Colon (tissue), 2 donors: ENCODE data around the gene TEX26.

Experiments
- FAIRE-seq: peaks from 2 replicates; lab custom pipeline; 2012; peaks lifted over from hg19 to GRCh38; lab: Jason Lieb, UNC
- donor health status: control.
- donor health status: control.

TEX26 gene

DNA sequence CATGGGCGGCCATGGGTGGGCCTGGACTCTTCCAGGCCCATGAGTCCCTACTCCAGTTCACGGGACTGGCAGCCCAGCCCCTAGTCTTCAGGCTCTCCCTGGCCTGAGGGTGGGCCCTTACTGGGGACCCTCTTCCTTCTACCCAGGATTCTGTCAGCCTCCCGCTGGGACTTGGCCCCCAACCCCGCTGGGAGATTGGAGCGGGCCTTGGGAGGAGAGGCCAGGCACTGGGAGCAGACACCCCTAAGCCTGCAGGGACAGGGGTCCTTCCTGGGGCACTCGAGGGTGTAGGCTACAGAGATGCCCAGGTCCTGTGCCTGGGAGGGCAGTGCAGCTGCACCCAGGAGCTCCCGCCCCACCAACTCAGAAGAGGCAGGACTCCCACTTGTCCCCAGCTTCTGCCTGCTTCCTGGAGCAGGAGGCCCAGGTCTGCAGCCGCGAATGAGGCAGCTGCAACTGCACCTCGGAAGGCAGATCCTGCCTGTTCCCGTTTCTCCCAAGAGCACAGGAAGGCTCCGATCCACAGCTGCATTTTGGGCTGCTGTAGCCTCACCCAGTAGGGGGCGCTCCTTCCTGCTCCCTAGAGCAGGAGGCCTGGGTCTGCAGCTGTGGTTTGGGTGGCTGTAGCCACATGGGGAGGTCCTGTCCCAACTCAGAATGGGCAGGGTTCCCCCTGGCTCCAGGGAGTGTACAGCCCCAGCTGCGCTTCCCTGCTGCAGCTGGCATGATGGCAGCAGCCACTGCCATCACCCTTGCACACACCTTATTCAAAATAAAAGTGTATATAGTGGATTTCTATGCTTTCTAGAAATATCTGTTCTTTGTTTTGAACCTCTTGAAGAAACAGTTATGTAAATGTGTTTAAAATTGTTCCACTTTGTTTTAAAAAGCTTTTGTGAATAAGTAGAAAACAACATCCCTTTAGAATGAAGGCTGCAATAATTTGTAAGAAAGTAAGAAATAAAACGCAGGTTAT lies 46.8 kb downstream of the TEX26 start:
- FAIRE-seq, result no peak

DNA sequence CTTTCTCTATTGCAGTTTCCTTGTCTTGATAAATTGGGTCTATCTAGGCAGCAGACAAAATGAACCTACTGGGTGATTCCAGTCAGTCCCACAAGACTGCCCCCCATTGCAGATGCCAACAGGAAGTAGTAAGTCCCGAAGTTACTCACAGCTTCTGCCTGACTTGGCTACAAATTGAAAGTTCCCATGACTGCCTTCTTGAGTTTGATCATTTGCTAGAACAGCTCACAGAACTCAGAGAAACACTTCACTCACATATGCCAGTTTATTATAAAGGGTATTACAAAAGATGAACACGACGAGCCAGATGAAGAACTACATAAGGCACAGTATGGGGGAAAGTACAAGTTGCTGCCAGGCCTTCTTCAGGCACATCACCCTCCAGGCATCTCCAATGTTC lies 50.0 kb downstream of the TEX26 start:
- no peak for FAIRE-seq

- no peak for FAIRE-seq
Observed at GRCh38 chr13:30982906-30983305, 50.5 kb downstream of the TEX26 start.

GRCh38 chr13:30983431-30983830 lies 51.0 kb downstream of the TEX26 start:
- no peak for FAIRE-seq

DNA sequence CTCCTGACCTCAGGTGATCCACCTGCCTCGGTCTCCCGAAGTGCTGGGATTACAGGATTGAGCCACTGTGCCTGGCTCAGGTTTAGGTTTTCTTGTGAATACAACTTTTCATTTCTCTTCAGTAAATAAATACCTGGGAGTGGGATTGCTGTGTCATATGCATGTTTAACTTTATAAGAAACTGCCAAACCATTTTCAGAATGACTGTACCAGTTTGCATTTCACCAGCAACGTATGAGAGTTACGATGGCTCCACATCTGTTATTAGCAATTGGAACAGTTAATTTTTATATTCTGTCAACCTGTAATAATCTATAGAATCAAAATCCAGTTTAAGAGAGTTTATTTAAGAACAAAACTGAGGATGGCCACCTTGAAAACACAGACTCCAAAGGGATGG lies 52.2 kb downstream of the TEX26 start:
- no peak for FAIRE-seq

DNA sequence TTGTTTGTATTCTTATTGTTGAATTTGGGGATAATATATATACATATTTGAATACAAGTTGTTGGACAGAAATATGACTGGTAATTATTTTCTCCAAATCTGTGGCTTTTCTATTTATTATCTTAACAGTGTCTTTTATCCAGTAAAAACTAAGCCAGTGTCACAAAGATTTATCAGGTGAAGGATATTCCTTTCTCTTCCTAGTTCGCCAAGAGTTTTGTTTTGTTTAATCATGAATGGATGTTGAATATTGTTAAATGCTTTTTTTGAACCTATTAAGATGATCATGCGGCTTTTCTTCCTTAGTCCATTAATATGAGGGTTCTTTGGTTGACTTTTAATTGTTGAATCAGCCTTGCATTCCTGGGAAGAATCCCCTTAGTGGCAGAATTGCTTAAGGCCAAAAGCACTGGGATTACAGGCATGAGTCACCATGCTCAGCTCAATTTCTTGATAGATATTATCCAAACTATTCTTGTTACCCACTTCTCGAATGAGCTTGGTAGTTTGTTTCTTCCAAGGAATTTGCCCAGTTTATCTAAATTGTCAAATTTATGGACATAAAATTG lies 53.3 kb downstream of the TEX26 start:
- peak; percentile 14 for FAIRE-seq

GRCh38 chr13:30991184-30991583 lies 58.7 kb downstream of the TEX26 start:
- FAIRE-seq, result no peak

GRCh38 chr13:30991922-30992321 lies 59.5 kb downstream of the TEX26 start:
- FAIRE-seq, result no peak

DNA sequence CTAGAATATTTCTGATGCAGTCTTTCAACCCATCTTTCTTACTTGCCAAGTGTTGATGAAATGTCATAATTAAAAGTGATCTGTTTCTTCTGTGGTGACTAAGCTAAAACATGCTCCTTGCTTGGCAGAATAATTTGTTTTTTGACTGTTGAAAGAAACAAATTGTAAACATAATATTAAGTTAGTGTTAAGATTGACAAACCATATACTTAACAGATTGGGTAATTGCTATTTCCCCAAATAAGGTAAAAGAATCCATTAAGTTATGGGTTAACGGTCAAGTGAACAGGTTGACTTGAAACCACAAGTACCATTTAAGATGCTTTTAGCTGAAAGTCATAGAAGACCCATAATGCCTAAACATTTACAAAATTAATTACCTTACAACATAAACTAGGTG lies 62.9 kb downstream of the TEX26 start:
- FAIRE-seq, result no peak

DNA sequence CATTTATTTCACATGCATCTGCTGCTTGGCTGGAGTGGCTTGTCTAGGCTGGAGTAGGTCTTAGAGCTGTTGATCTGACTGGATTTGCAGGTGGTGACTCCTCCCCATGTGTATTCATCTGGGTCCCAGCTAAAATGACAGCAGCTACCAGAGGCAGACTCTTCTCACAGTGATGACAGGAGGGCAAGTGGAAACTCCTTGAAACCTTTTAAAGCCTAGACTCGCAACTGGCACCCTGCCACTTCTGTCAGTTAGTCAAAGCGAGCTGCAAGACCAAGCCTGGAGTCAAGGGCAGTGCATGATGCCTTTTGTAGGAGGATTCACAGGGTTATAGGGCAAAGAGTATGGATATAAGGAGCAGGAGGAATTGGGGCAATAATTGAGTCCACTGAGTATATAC lies 65.2 kb downstream of the TEX26 start:
- FAIRE-seq, result no peak

GRCh38 chr13:30998136-30999088 lies 66.0 kb downstream of the TEX26 start:
- no peak for FAIRE-seq

DNA sequence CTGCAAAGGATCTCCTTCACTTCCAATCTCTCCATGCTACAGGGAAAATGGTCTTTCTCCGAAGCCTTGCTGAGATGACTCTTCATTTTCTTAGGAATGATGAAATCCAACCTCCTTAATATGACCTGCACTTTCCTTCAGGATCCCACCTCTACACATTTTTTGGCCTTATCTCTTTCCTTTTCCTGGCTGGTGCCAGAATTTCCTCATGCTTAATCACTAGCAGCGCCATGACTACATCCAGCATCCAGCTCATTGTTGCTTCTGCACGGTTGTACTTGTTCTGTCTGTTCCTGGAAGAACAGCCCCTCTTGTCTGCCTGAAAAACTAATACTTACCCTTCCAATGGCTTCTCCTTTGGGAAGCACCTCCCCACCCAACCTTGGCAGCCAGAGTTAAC lies 68.4 kb downstream of the TEX26 start:
- FAIRE-seq, result no peak

DNA sequence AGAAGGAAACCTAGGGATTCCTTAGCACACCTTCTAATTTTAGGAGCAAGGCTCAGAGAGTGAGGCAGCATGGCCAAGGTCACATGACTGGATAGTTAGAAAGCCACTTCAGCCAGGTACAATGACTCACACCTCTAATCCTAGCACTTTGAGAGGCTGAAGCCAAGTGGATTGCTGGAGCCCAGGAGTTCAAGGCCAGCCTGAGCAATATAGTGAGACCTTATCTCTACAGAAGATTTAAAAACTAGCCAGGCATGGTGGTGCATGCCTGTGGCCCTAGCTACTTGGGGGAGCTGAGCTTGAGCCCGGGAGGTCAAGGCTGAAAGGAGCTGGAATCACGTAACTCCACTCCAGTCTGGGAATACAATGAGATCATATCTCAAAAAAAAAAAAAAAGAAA lies 69.2 kb downstream of the TEX26 start:
- no peak for FAIRE-seq

- FAIRE-seq, result no peak
Observed at GRCh38 chr13:31005066-31005465, 72.6 kb downstream of the TEX26 start.

- no peak for FAIRE-seq
Observed at GRCh38 chr13:31007417-31007816, 75.0 kb downstream of the TEX26 start.

DNA sequence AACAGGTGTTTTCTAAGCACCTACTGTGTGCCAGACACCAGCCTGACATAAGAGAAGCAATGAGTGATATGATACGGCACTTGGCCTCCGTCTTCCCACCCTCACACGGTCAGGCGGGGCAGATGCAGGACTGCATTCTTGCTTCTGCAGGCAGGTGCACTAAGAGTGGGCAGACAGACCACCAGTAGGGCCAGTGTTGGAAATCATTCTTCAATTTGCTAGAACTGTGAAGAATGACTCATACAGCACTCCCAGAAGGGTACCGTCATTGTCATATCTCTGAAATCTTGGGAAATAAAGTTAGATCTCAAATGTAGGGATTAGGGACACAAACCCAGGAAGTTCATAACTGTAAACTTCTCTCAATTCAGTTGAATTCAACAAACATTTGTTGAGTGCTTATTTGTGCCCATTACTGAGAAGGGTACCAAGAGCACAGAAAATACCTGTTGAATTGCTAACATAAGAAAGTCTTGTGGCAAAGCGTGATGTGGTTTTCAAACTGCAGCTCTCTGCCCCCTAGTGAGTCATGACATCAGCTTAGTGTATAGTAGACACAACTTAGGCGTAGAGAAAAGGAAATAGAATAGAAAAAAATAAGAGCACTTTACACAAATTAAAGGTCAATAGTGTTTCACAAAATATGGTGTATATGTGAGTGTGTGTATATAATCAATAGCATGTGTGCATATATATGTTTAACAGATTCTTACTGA lies 76.1 kb downstream of the TEX26 start:
- no peak for FAIRE-seq

- no peak for FAIRE-seq
Observed at GRCh38 chr13:31009166-31009565, 76.7 kb downstream of the TEX26 start.

DNA sequence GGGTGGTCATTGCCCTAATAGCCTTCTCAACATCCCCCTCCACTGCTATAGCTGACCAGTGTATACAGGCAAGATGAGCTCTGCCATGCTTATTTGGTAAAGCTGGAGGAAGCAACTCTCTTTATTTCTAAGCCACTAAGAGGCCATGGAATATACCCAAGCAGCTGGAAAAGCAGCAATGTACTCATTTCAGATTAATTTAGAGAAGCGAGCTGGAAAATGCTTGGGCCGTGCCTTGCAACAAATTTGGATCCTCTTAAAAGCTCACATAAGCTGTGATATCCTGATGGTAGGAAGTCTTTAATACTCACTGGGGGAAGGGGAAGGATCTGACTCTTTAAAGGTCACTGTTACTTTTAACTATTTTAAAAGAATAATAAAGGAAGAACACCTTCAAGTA lies 77.8 kb downstream of the TEX26 start:
- no peak for FAIRE-seq

DNA sequence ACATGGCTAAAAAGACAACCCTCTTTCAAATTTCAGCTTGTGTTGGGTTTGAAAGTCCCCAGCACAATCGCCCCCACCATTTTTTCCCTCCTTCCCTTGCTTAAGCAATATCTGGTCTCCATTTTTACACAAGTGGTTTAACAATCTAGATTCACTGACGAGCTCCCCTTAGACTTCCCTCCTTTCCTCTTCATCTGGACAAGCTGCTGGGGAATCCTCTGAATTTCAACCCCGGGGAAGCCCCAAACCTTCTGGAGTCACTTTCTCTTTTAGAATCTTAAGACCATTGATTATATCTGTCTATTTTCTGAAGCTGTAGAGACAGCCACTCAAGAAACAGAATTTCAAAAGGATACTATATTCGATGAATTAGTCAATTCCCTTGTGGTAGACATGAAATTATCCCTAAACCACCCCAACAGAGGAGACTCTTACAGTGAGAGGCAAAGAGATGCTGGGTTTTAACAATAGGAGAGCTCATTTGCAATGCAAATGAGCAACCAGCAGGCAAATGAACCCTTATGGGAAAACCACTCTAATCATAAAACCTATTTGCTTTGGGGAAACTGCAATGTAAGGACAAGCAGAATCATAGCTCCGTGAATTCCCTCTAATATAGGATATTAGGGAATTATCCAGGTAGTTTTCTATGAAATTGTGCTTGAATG lies 78.9 kb downstream of the TEX26 start:
- FAIRE-seq, result no peak

GRCh38 chr13:31011901-31012654 lies 79.6 kb downstream of the TEX26 start:
- FAIRE-seq, result no peak

GRCh38 chr13:31012655-31013024 lies 80.2 kb downstream of the TEX26 start:
- no peak for FAIRE-seq
